ENCODE measurements around the gene SLC41A1. TPM values are rescaled to one million over a fixed set of nuclear protein-coding genes. Genes with fewer than 3 reads are reported as not detected.

SLC41A1 gene
- total RNA-seq, 2 donors from 2014 or later: 26.7 to 64.1 TPM

DNA sequence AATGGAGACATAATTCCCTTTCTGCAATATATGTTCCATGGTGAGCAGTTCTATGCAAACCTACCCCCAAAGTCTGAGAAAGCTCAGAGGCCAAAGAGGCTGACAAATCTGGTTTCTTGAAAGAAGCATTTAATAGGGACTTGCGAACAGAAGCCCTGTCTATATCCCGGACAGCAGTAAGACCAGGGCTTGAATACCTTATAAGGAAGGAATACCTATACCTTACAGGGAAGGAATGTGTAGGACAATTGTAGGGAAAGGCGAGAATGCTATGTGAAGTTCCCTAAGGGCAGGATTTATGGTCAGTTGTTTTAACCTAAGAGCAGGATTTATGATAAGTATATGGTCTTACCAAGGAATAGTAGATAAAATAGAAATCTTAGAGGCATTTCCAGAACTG is 5.0 kb upstream of the SLC41A1 start:
- ATAC-seq (ENCODE audit: insufficient number of reproducible peaks, low FRiP score, low read depth): no peak

DNA sequence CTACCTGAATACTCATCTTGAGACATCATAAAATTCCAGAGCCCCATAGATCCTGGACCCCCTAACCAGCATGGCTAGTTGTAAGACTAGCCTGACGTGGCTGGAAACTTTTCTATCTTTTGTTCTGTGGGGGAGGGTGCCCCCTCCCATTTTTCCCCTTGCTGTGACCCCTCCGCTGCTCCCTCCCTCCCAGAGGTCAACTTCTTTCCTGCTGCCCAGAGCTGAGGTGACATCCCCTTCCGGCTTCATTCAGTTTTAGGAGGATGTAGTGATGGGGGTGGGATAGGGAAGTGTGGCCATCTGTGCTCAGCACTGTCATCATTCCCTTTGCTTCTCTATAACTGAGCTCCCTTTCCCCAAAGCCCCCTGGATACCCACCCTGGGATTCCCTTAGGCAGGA is 4.4 kb upstream of the SLC41A1 start:
- H3K27me3 ChIP-seq (replicated peaks; ENCODE audit: insufficient read depth): no peaks in the 10 kb centered on the region
- TF ChIP-seq, protein P1, sequence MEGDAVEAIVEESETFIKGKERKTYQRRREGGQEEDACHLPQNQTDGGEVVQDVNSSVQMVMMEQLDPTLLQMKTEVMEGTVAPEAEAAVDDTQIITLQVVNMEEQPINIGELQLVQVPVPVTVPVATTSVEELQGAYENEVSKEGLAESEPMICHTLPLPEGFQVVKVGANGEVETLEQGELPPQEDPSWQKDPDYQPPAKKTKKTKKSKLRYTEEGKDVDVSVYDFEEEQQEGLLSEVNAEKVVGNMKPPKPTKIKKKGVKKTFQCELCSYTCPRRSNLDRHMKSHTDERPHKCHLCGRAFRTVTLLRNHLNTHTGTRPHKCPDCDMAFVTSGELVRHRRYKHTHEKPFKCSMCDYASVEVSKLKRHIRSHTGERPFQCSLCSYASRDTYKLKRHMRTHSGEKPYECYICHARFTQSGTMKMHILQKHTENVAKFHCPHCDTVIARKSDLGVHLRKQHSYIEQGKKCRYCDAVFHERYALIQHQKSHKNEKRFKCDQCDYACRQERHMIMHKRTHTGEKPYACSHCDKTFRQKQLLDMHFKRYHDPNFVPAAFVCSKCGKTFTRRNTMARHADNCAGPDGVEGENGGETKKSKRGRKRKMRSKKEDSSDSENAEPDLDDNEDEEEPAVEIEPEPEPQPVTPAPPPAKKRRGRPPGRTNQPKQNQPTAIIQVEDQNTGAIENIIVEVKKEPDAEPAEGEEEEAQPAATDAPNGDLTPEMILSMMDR (IDR thresholded peaks at IDR 0.05): no peak

More for the DNA sequence above, 5.0 kb upstream of the SLC41A1 start:
- H3K27me3 ChIP-seq (replicated peaks; ENCODE audit: insufficient read depth): no peaks in the 10 kb centered on the region
- H3K9me3 ChIP-seq: no peaks in the 10 kb centered on the region
- H3K27ac ChIP-seq: no peak overlapping the region
- TF ChIP-seq, protein P1 (IDR thresholded peaks at IDR 0.05): no peak
- H3K4me1 ChIP-seq (ENCODE audit: control insufficient read depth in 1 of 2, low read depth in 2 of 2): peaks cover 4 to 9% of the 10 kb centered on the region in 2 donors
- H3K4me3 ChIP-seq: no peak overlapping the region
- DNase-seq (ENCODE audit: low spot score): no peak
- no peaks in the 10 kb centered on the region for H3K36me3 ChIP-seq

DNA sequence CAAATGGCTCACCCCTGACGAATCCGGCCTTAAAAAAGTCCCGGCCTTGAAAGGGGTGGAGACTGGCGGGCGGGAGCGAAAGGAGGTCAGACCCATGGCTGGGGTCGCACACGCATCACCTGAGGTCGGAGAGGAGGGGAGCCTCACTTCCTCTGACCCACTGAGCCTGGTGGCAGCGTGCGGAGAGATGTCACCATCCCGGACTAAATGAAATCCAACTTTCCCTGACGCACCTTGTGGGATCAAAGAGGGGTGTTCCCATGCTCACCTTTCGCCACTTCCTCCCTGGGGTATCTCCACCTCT is 709 bp upstream of the SLC41A1 start:
- Histone ChIP-seq H3K9me3 (no peaks in the 10 kb centered on the region), H3K36me3 (no peaks in the 10 kb centered on the region), H3K4me3 (peak overlapping the region; percentile 90), H3K27ac (peak overlapping the region; percentile 84 to 93), H3K27me3 (replicated peaks; ENCODE audit: insufficient read depth) (no peaks in the 10 kb centered on the region), H3K4me1 (ENCODE audit: control insufficient read depth in 1 of 2, low read depth in 2 of 2) (peaks cover 21 to 43% of the 10 kb centered on the region in 2 donors)
- peak; percentile 28 for DNase-seq (ENCODE audit: low spot score)
- TF ChIP-seq, protein P1 (IDR thresholded peaks at IDR 0.05): no peak
- no peak for ATAC-seq (ENCODE audit: insufficient number of reproducible peaks, low FRiP score, low read depth)

More for the DNA sequence above, 4.4 kb upstream of the SLC41A1 start:
- ATAC-seq (ENCODE audit: insufficient number of reproducible peaks, low FRiP score, low read depth): no peak
- DNase-seq (ENCODE audit: low spot score): no peak
- Histone ChIP-seq H3K9me3 (no peaks in the 10 kb centered on the region), H3K27ac (no peak overlapping the region), H3K36me3 (no peaks in the 10 kb centered on the region), H3K4me3 (no peak overlapping the region), H3K4me1 (ENCODE audit: control insufficient read depth in 1 of 2, low read depth in 2 of 2) (peaks cover 4 to 9% of the 10 kb centered on the region in 2 donors)

DNA sequence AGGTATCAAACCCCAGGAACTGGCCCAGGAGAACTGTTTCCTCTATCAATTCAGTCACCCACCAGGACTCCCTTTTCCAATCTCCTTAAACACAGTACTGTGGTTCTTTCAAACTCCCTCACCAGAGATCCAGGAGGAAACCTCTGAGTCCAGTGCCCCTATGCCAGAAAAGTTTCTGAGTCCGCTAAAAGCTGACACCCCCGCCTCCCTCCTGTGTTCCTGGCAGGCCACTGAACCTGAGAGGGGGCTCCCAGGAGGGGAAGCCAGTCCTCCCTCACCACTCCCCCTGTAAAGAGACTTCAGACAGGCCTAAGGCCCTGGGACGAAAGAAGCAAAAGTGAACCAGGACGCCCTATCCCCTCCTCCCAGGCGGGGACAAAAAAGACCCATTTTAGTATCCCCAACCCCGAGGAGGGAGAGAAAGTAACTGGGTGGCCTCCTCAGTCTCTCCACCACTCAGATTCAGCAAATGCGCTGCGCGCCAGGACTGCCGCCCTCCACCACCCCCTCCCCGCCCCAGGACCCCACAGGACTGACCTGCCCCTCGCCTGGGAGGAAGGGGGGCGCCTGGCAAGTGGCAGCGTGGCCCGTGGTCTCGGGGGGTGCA is 624 bp downstream of the SLC41A1 start:
- H3K27ac ChIP-seq: peak overlapping the region; percentile 84 to 93
- TF ChIP-seq, protein P1 (IDR thresholded peaks at IDR 0.05): no peak
- H3K27me3 ChIP-seq (replicated peaks; ENCODE audit: insufficient read depth): no peaks in the 10 kb centered on the region
- DNase-seq (ENCODE audit: low spot score) (no peak), ATAC-seq (ENCODE audit: insufficient number of reproducible peaks, low FRiP score, low read depth) (no peak)
- peak overlapping the region; percentile 90 for H3K4me3 ChIP-seq
- H3K4me1 ChIP-seq (ENCODE audit: control insufficient read depth in 1 of 2, low read depth in 2 of 2): peaks cover 21 to 56% of the 10 kb centered on the region in 2 donors
- no peaks in the 10 kb centered on the region for H3K36me3 ChIP-seq
- H3K9me3 ChIP-seq: no peaks in the 10 kb centered on the region

DNA sequence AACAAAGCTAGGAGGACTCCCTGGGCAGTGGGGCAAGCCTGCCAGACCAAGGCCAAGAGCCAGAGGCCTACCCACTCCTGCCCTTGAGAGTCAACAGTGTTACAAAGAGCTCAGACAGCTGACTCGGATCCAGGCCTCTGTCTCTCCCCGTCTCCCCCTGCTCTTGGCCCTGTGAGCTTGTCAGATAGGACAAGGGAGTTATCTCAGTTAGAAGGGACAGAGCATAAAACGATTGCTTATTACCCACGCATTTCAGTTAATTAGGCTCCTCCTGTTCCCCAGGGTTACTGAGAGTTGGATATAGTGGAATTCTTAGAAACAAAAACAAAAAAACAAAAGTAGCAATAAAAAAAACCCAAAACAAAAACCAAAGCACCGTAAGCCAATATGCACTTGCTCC is 1.3 kb downstream of the SLC41A1 start:
- no peaks in the 10 kb centered on the region for H3K27me3 ChIP-seq (replicated peaks; ENCODE audit: insufficient read depth)
- no peaks in the 10 kb centered on the region for H3K9me3 ChIP-seq
- no peaks in the 10 kb centered on the region for H3K36me3 ChIP-seq
- TF ChIP-seq, protein P1 (IDR thresholded peaks at IDR 0.05): no peak
- DNase-seq (ENCODE audit: low spot score) (no peak), ATAC-seq (ENCODE audit: insufficient number of reproducible peaks, low FRiP score, low read depth) (no peak)
- peak overlapping the region; percentile 84 to 93 for H3K27ac ChIP-seq
- H3K4me3 ChIP-seq: peak overlapping the region; percentile 90
- peaks cover 24 to 63% of the 10 kb centered on the region in 2 donors for H3K4me1 ChIP-seq (ENCODE audit: control insufficient read depth in 1 of 2, low read depth in 2 of 2)
